ENCODE data around the gene COL5A2.

GRCh38 chr2:189002079-189002478 lies 177.5 kb downstream of the COL5A2 start:
- no peak for TF ChIP-seq CTCF (conservative IDR thresholded peaks at IDR 0.05; ENCODE audit: low read length)
- TF ChIP-seq EZH2phosphoT487 (IDR thresholded peaks at IDR 0.05; ENCODE audit: borderline replicate concordance) = no peak
